Keratinocyte (primary cell): Measurements from ENCODE around the gene DHFR. TPM values are rescaled to one million over a fixed set of nuclear protein-coding genes. Genes with fewer than 3 reads are reported as not detected.
A peak's percentile ranks its signal among the peaks of the same experiment; 100 is the strongest.

ENCODE experiments used
- DNase-seq: peaks from one replicate; pipeline ENCODE4 v3.0.0-alpha.2; 2011; ENCODE audit warnings: low read depth, missing footprints, low spot score
- FAIRE-seq: peaks from 2 replicates; lab custom pipeline; 2011; peaks lifted over from hg19 to GRCh38; lab: Jason Lieb, UNC
- H2AFZ ChIP-seq: 2 replicates; pipeline ENCODE4 v1.6.0; 2012; ENCODE audit warnings: low read length, control low read depth, inconsistent platforms; ENCODE audit not compliant: control insufficient read depth
- H3K27ac ChIP-seq: 2 replicates; pipeline ENCODE4 v1.5.1; 2011; ENCODE audit warnings: low read length; ENCODE audit not compliant: control insufficient read depth, insufficient read depth
- H3K27me3 ChIP-seq: 3 replicates; pipeline ENCODE4 v1.6.0; 2011; ENCODE audit warnings: low read length; ENCODE audit not compliant: control insufficient read depth, insufficient read depth; ENCODE audit errors: extremely low read depth
- H3K36me3 ChIP-seq, 2 experiments: 2 replicates in 1 of 2; 3 replicates in 1 of 2; pipeline ENCODE4 v1.5.1; 2011; ENCODE audit warnings: low read length in 2 of 2, mild to moderate bottlenecking in 1 of 2; ENCODE audit not compliant: control insufficient read depth in 2 of 2, insufficient read depth in 2 of 2; ENCODE audit errors: extremely low read depth in 1 of 2
- H3K4me1 ChIP-seq: 3 replicates; pipeline ENCODE4 v1.5.1; 2011; ENCODE audit warnings: low read length; ENCODE audit not compliant: control insufficient read depth, insufficient read depth; ENCODE audit errors: extremely low read depth
- H3K4me2 ChIP-seq: 3 replicates; pipeline ENCODE4 v1.6.0; 2011; ENCODE audit warnings: low read depth, low read length; ENCODE audit not compliant: control insufficient read depth, insufficient read depth; ENCODE audit errors: extremely low read depth
- H3K4me3 ChIP-seq, 3 experiments: fragments of 200-600 bp in 1 of 3; sonication (generic) in 1 of 3; 2 replicates in 2 of 3; 3 replicates in 1 of 3; pipeline ENCODE4 v1.5.1; 2011 to 2016; ENCODE audit warnings: low read length in 3 of 3, mild to moderate bottlenecking in 3 of 3, control low read depth in 2 of 3, inconsistent platforms in 1 of 3, low read depth in 1 of 3, mixed read lengths in 1 of 3, mixed run types in 1 of 3, moderate library complexity in 1 of 3; ENCODE audit not compliant: control insufficient read depth in 2 of 3, insufficient read depth in 2 of 3; ENCODE audit errors: extremely low read depth in 1 of 3
- H3K79me2 ChIP-seq: 2 replicates; pipeline ENCODE4 v1.6.0; 2012; ENCODE audit warnings: low read length; ENCODE audit not compliant: control insufficient read depth, insufficient read depth
- H3K9ac ChIP-seq: 3 replicates; pipeline ENCODE4 v1.6.0; 2011; ENCODE audit warnings: low read length; ENCODE audit not compliant: control insufficient read depth, insufficient read depth; ENCODE audit errors: extremely low read depth
- H3K9me1 ChIP-seq: 3 replicates; pipeline ENCODE4 v1.6.0; 2011; ENCODE audit warnings: low read length; ENCODE audit not compliant: control insufficient read depth, insufficient read depth; ENCODE audit errors: extremely low read depth
- H3K9me3 ChIP-seq: 2 replicates; pipeline ENCODE4 v1.5.1; 2012; ENCODE audit warnings: low read depth, low read length; ENCODE audit not compliant: control insufficient read depth
- H4K20me1 ChIP-seq: 3 replicates; pipeline ENCODE4 v1.6.0; 2011; ENCODE audit warnings: low read length; ENCODE audit not compliant: control insufficient read depth, insufficient read depth; ENCODE audit errors: extremely low read depth
- EZH2 ChIP-seq: IDR thresholded peaks from one replicate; pipeline ENCODE4 v1.6.1; 2012; ENCODE audit warnings: inconsistent platforms, mild to moderate bottlenecking, low read length, moderate library complexity
- dilution Hi-C: fragments of 300-500 bp; cut with MboI; formaldehyde crosslinking; loops from one replicate; pipeline ENCODE4 v1.7.0; 2020; ENCODE audit warnings: low sequenced_read_pairs; ENCODE audit not compliant: extremely low pct_ligation_motif_present
- polyA minus RNA-seq, 3 experiments: library from RNA; depleted of rRNA, polyadenylated mRNA; stranded (reverse); fragments of >200 nt; gene quantifications; 1 replicate in 1 of 3; 2 replicates in 1 of 3; 3 replicates in 1 of 3; pipeline ENCODE4 v1.2.3, GENCODE V29; 2011
- polyA plus RNA-seq, 5 experiments: library from polyadenylated mRNA; depleted of rRNA in 3 of 5; stranded (reverse) in 3 of 5; stranded (forward) in 1 of 5; unstranded in 1 of 5; fragments of >200 nt; gene quantifications; 1 replicate in 1 of 5; 2 replicates in 3 of 5; 3 replicates in 1 of 5; pipeline versions ENCODE4 v1.2.1 to v1.2.3, GENCODE V29; 2011 to 2012; ENCODE audit warnings: missing spikeins in 2 of 5, low read depth in 1 of 5, low replicate concordance in 1 of 5
- TF ChIP-seq, protein P1 (sequence below), 3 experiments: IDR thresholded peaks in 1 of 3; conservative IDR thresholded peaks in 1 of 3; optimal IDR thresholded peaks in 1 of 3; 2 replicates in 2 of 3; 3 replicates in 1 of 3; pipeline versions ENCODE3 to v1.5.1; 2011; ENCODE audit warnings: low read length in 3 of 3, mild to moderate bottlenecking in 3 of 3, moderate library complexity in 2 of 3, control low read depth in 1 of 3, inconsistent platforms in 1 of 3; ENCODE audit not compliant: insufficient read depth in 2 of 3; ENCODE audit errors: extremely low read depth in 1 of 3

DHFR gene
- 4.4 to 19.7 TPM (median 16.7 TPM) in 3 replicates for polyA plus RNA-seq
- polyA plus RNA-seq (2011; ENCODE audit: low read depth) = 2.5 TPM
- polyA plus RNA-seq (2011; cell fraction: cytosol; rRNA removed) = 5.0 and 9.0 TPM in 2 replicates
- polyA plus RNA-seq (2011; cell fraction: nucleus; rRNA removed) = 6.2 and 7.3 TPM in 2 replicates
- 1.9 and 16.4 TPM in 2 replicates for polyA plus RNA-seq (2012; ENCODE audit: low replicate concordance)
- polyA minus RNA-seq = 2.3 to 14.4 TPM (median 4.9 TPM) in 3 replicates
- polyA minus RNA-seq (2011; cell fraction: cytosol; rRNA and poly(A)+ RNA removed) = 7.9 TPM
- polyA minus RNA-seq (2011; cell fraction: nucleus; rRNA and poly(A)+ RNA removed) = 1.6 and 2.4 TPM in 2 replicates

GRCh38 chr5:80654391-80655230 is at the start of gene DHFR, which contains the start of gene MSH3:
TSS of gene DHFR (minus strand) at chr5:80654983. CDS start at chr5:80654489, 494 bp downstream.
TSS of gene MSH3 (plus strand) at chr5:80654652. CDS start at chr5:80654728, 76 bp downstream.
- Histone ChIP-seq H4K20me1 (no peaks in the 10 kb centered on the region), H3K27ac (peak within 1 kb of the TSS; percentile 83), H3K79me2 (peaks cover 29% of the 10 kb centered on the region), H3K27me3 (no peaks in the 10 kb centered on the region), H3K4me3 (peak within 1 kb of the TSS; percentile 59 to 88 (median 83)), H2AFZ (peak within 1 kb of the TSS; percentile 83), H3K9me3 (no peaks in the 10 kb centered on the region), H3K9me1 (no peaks in the 10 kb centered on the region), H3K4me2 (peak within 1 kb of the TSS; percentile 92), H3K36me3 (peaks cover 3 to 12% of the 10 kb centered on the region in 2 experiments), H3K9ac (peak within 1 kb of the TSS; percentile 83), H3K4me1 (peaks cover 18% of the 10 kb centered on the region)
- peak; percentile 86 for FAIRE-seq
- dilution Hi-C loops = no loop called here
- TF ChIP-seq, protein P1, sequence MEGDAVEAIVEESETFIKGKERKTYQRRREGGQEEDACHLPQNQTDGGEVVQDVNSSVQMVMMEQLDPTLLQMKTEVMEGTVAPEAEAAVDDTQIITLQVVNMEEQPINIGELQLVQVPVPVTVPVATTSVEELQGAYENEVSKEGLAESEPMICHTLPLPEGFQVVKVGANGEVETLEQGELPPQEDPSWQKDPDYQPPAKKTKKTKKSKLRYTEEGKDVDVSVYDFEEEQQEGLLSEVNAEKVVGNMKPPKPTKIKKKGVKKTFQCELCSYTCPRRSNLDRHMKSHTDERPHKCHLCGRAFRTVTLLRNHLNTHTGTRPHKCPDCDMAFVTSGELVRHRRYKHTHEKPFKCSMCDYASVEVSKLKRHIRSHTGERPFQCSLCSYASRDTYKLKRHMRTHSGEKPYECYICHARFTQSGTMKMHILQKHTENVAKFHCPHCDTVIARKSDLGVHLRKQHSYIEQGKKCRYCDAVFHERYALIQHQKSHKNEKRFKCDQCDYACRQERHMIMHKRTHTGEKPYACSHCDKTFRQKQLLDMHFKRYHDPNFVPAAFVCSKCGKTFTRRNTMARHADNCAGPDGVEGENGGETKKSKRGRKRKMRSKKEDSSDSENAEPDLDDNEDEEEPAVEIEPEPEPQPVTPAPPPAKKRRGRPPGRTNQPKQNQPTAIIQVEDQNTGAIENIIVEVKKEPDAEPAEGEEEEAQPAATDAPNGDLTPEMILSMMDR (optimal IDR thresholded peaks at IDR 0.05 in 1 of 3, IDR thresholded peaks at IDR 0.05 in 1 of 3, conservative IDR thresholded peaks at IDR 0.05 in 1 of 3; ENCODE audit: extremely low read depth in 1 of 3, insufficient read depth in 2 of 3, low read length in 3 of 3) = peak in 1 of 3 experiments; percentile 28
- TF ChIP-seq EZH2 = no peak
- peak; percentile 38 for DNase-seq

DNA sequence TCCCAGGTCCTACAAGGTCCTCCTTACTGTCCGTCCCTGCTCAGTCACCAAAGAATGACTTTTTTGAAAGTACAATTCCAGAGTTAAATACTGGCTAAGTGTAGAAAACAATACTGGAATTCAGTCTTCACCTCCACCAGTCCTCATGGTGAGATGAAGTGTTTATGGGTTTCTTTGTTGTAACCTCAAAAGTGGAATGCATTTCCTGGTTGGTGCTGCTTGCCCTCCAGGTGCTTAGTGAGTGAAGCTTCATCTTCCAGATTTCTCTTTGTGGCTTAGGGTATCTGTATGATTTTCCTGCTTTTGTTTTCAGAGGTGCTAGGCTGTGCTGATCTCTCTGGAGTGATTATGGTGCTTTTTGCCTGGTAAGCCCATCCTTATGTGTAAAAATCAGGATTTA is 49.4 kb upstream of the DHFR start:
- H4K20me1 ChIP-seq = no peaks in the 10 kb centered on the region
- dilution Hi-C loops = no loop called here
- H3K36me3 ChIP-seq = peaks cover 0 to 3% of the 10 kb centered on the region in 2 experiments
- no peak overlapping the region for H3K4me3 ChIP-seq
- no peaks in the 10 kb centered on the region for H3K9me1 ChIP-seq
- H3K27ac ChIP-seq = no peak overlapping the region
- FAIRE-seq = no peak
- no peak overlapping the region for H2AFZ ChIP-seq
- no peak overlapping the region for H3K4me2 ChIP-seq
- no peaks in the 10 kb centered on the region for H3K4me1 ChIP-seq
- H3K9ac ChIP-seq = no peak overlapping the region
- no peaks in the 10 kb centered on the region for H3K79me2 ChIP-seq
- no peak for TF ChIP-seq EZH2
- TF ChIP-seq, protein P1 (optimal IDR thresholded peaks at IDR 0.05 in 1 of 3, IDR thresholded peaks at IDR 0.05 in 1 of 3, conservative IDR thresholded peaks at IDR 0.05 in 1 of 3; ENCODE audit: extremely low read depth in 1 of 3, insufficient read depth in 2 of 3, low read length in 3 of 3) = no peak
- no peak for DNase-seq
- H3K27me3 ChIP-seq = no peaks in the 10 kb centered on the region
- H3K9me3 ChIP-seq = no peaks in the 10 kb centered on the region
